Subcutaneous adipose tissue (tissue), 4 donors: Measurements from ENCODE around the gene TMEM234. TPM values are rescaled to one million over a fixed set of nuclear protein-coding genes. Genes with fewer than 3 reads are reported as not detected.

Experiments
- CTCF ChIP-seq: fragments of 450-650 bp; IDR thresholded peaks from one replicate; pipeline ENCODE4 v1.5.1; 2016; ENCODE audit warnings: low read depth, mild to moderate bottlenecking, control low read depth, antibody characterized with exemption, moderate library complexity
- total RNA-seq, 4 donors: library from RNA; depleted of rRNA; stranded (reverse); fragments of >200 nt; gene quantifications; one replicate each; pipeline ENCODE4 v1.1.0, GENCODE V29; 2016

TMEM234 gene
- total RNA-seq, 4 donors from 2014 or later: 7.0 to 18.6 (median 9.4) TPM

GRCh38 chr1:32186077-32186476, 36.1 kb downstream of the TMEM234 start:
- TF ChIP-seq CTCF: no peak

GRCh38 chr1:32184650-32185049, 37.5 kb downstream of the TMEM234 start:
- TF ChIP-seq CTCF: no peak

GRCh38 chr1:32182060-32182459, 40.1 kb downstream of the TMEM234 start:
- TF ChIP-seq CTCF: no peak

- TF ChIP-seq CTCF: no peak
Observed at GRCh38 chr1:32181563-32181962, 40.6 kb downstream of the TMEM234 start.

- no peak for TF ChIP-seq CTCF
Observed at GRCh38 chr1:32181065-32181464, 41.1 kb downstream of the TMEM234 start.

- TF ChIP-seq CTCF: no peak
Observed at GRCh38 chr1:32180186-32181060, 41.7 kb downstream of the TMEM234 start.

GRCh38 chr1:32179443-32180185, 42.5 kb downstream of the TMEM234 start, which contains the start of gene TXLNA:
Gene TXLNA, plus strand, starts transcription at chr1:32179675. Its CDS starts 671 bp downstream, at chr1:32180346.
- no peak for TF ChIP-seq CTCF
